Retinal pigment epithelial cell (primary cell): ENCODE results near the gene IFNAR2.

Experiments used
- DNase-seq: peaks from one replicate; pipeline ENCODE4 v3.0.0-alpha.2; 2010; ENCODE audit warnings: low read depth
- H3K4me3 ChIP-seq: 2 replicates; pipeline ENCODE4 v1.5.1; 2011; ENCODE audit warnings: mild to moderate bottlenecking, low read length, control low read depth, moderate library complexity
- CTCF ChIP-seq: conservative IDR thresholded peaks from 2 replicates; pipeline ENCODE4 v1.5.1; 2011; ENCODE audit warnings: low read depth, low read length, control low read depth, inconsistent platforms

Gene IFNAR2

GRCh38 chr21:33198346-33199099 lies 31.2 kb upstream of the IFNAR2 start:
- no peak for TF ChIP-seq CTCF
- no peak for DNase-seq
- no peak overlapping the region for H3K4me3 ChIP-seq

- no peak for DNase-seq
- H3K4me3 ChIP-seq = no peak overlapping the region
- TF ChIP-seq CTCF = no peak
Measured at GRCh38 chr21:33199100-33199464, 30.7 kb upstream of the IFNAR2 start.

GRCh38 chr21:33199516-33200217 lies 30.1 kb upstream of the IFNAR2 start:
- DNase-seq = peak; percentile 75
- H3K4me3 ChIP-seq = no peak overlapping the region
- peak; percentile 83 for TF ChIP-seq CTCF

- DNase-seq = no peak
- no peak for TF ChIP-seq CTCF
- no peak overlapping the region for H3K4me3 ChIP-seq
Measured at GRCh38 chr21:33201956-33202355, 27.8 kb upstream of the IFNAR2 start.

GRCh38 chr21:33202464-33203363 lies 27.0 kb upstream of the IFNAR2 start:
- no peak overlapping the region for H3K4me3 ChIP-seq
- no peak for TF ChIP-seq CTCF
- no peak for DNase-seq

- no peak overlapping the region for H3K4me3 ChIP-seq
- no peak for DNase-seq
- no peak for TF ChIP-seq CTCF
Measured at GRCh38 chr21:33203371-33203724, 26.4 kb upstream of the IFNAR2 start.
